GM23248 (cell line): ENCODE measurements around the gene TM9SF3.

Source experiments
- EZH2 ChIP-seq: fragments of 200-600 bp; sonication (generic); IDR thresholded peaks from 2 replicates; pipeline ENCODE4 v1.6.1; 2018; ENCODE audit warnings: antibody characterized with exemption, mild to moderate bottlenecking; ENCODE audit not compliant: insufficient read depth, poor library complexity, severe bottlenecking
- EZH2phosphoT487 ChIP-seq: fragments of 200-600 bp; sonication (generic); IDR thresholded peaks from 2 replicates; pipeline ENCODE4 v1.6.1; 2018; ENCODE audit warnings: antibody characterized with exemption, moderate library complexity, mild to moderate bottlenecking, low read depth; ENCODE audit not compliant: insufficient read depth

- TF ChIP-seq EZH2 (no peak), EZH2phosphoT487 (no peak)
Measured at GRCh38 chr10:96591946-96592345, 5.1 kb upstream of the TM9SF3 start.
